CD14-positive monocyte (primary cell): Measurements from ENCODE around the gene ARHGAP40. TPM values are rescaled to one million over a fixed set of nuclear protein-coding genes. Genes with fewer than 3 reads are reported as not detected.

Source experiments
- DNase-seq, 3 donors: peaks; one replicate each; pipeline ENCODE4 v3.0.0-alpha.2; 2011 to 2022
- H2AFZ ChIP-seq: 2 replicates; pipeline ENCODE4 v1.6.0; 2012; ENCODE audit warnings: mild to moderate bottlenecking, low read depth, low read length, inconsistent platforms; ENCODE audit not compliant: insufficient read depth, poor library complexity, severe bottlenecking
- H3K27ac ChIP-seq, 2 donors: 1 replicate in 1 of 2; 2 replicates in 1 of 2; pipeline ENCODE4 v1.5.1; 2012 to 2013; ENCODE audit warnings: low read length in 2 of 2, control low read depth in 1 of 2, inconsistent platforms in 1 of 2, low read depth in 1 of 2, mild to moderate bottlenecking in 1 of 2
- H3K27me3 ChIP-seq, 2 donors: one replicate each; pipeline versions ENCODE4 v1.6.0 to v1.6.1; 2011 to 2013; ENCODE audit warnings: low read length in 2 of 2; ENCODE audit not compliant: control insufficient read depth in 2 of 2, insufficient read depth in 2 of 2
- H3K36me3 ChIP-seq, 2 donors: replicated peaks in 1 of 2; 1 replicate in 1 of 2; 2 replicates in 1 of 2; pipeline versions ENCODE4 v1.5.1 to v1.6.1; 2012 to 2013; ENCODE audit warnings: low read length in 2 of 2, control low read depth in 1 of 2, inconsistent platforms in 1 of 2, mild to moderate bottlenecking in 1 of 2; ENCODE audit not compliant: insufficient read depth in 2 of 2, control insufficient read depth in 1 of 2
- H3K4me1 ChIP-seq, 2 donors: 1 replicate in 1 of 2; 2 replicates in 1 of 2; pipeline versions ENCODE4 v1.5.1 to v1.6.1; 2012 to 2013; ENCODE audit warnings: low read length in 2 of 2, control low read depth in 1 of 2, inconsistent platforms in 1 of 2, mild to moderate bottlenecking in 1 of 2, moderate library complexity in 1 of 2; ENCODE audit not compliant: insufficient read depth in 2 of 2, control insufficient read depth in 1 of 2
- H3K4me2 ChIP-seq: replicated peaks from 2 replicates; pipeline ENCODE3; 2012; ENCODE audit warnings: low read length, moderate library complexity, mild to moderate bottlenecking; ENCODE audit not compliant: poor library complexity, severe bottlenecking; ENCODE audit errors: extremely low read depth
- H3K4me3 ChIP-seq, 3 experiments: fragments of 200-600 bp in 1 of 3; sonication (generic) in 1 of 3; replicated peaks in 1 of 3; 1 replicate in 2 of 3; 2 replicates in 1 of 3; pipeline ENCODE4 v1.5.1; 2011 to 2013; ENCODE audit warnings: low read length in 3 of 3, mild to moderate bottlenecking in 3 of 3, control low read depth in 2 of 3, low read depth in 2 of 3, inconsistent platforms in 1 of 3, moderate library complexity in 1 of 3
- H3K79me2 ChIP-seq: 2 replicates; pipeline ENCODE4 v1.6.0; 2012; ENCODE audit warnings: mild to moderate bottlenecking, control low read depth, inconsistent platforms, low read length, moderate library complexity; ENCODE audit not compliant: insufficient read depth
- H3K9ac ChIP-seq: 2 replicates; pipeline ENCODE4 v1.6.0; 2017; ENCODE audit warnings: low read length, mild to moderate bottlenecking; ENCODE audit not compliant: insufficient read depth, poor library complexity, severe bottlenecking
- H3K9me3 ChIP-seq, 2 donors: replicated peaks in 1 of 2; 1 replicate in 1 of 2; 2 replicates in 1 of 2; pipeline versions ENCODE4 v1.5.1 to v1.6.1; 2012 to 2013; ENCODE audit warnings: low read length in 2 of 2, control low read depth in 1 of 2; ENCODE audit not compliant: control insufficient read depth in 1 of 2, insufficient read depth in 1 of 2
- H4K20me1 ChIP-seq: 2 replicates; pipeline ENCODE4 v1.6.0; 2012; ENCODE audit warnings: mild to moderate bottlenecking, low read length, control low read depth, moderate library complexity; ENCODE audit not compliant: insufficient read depth
- H3K27ac Mint-ChIP-seq, 7 donors: one replicate each; pipeline ENCODE4 v1.8.0; 2020; ENCODE audit warnings: mild to moderate bottlenecking in 7 of 7, mixed read lengths in 7 of 7, moderate library complexity in 6 of 7, inconsistent platforms in 2 of 7
- H3K27me3 Mint-ChIP-seq, 3 donors: one replicate each; pipeline ENCODE4 v1.8.0; 2021 to 2022; ENCODE audit warnings: low read depth in 3 of 3, mild to moderate bottlenecking in 3 of 3, mixed read lengths in 3 of 3, moderate library complexity in 3 of 3, inconsistent platforms in 1 of 3
- H3K36me3 Mint-ChIP-seq, 2 donors: one replicate each; pipeline ENCODE4 v1.8.0; 2020; ENCODE audit warnings: mixed read lengths in 2 of 2, inconsistent platforms in 1 of 2, mild to moderate bottlenecking in 1 of 2
- H3K4me1 Mint-ChIP-seq: one replicate; pipeline ENCODE4 v1.8.0; 2020; ENCODE audit warnings: mild to moderate bottlenecking, mixed read lengths
- H3K4me3 Mint-ChIP-seq, 2 donors: one replicate each; pipeline ENCODE4 v1.8.0; 2020; ENCODE audit warnings: mild to moderate bottlenecking in 2 of 2, mixed read lengths in 2 of 2, moderate library complexity in 1 of 2
- H3K9me3 Mint-ChIP-seq, 7 donors: one replicate each; pipeline ENCODE4 v1.8.0; 2020 to 2022; ENCODE audit warnings: mixed read lengths in 7 of 7, mild to moderate bottlenecking in 6 of 7, moderate library complexity in 6 of 7, inconsistent platforms in 2 of 7
- WGBS: methylation state at CpG from one replicate; pipeline ENCODE4 v1.1.5; 2013; ENCODE audit warnings: missing lambda C conversion rate; ENCODE audit not compliant: insufficient coverage; 5-methylcytosine and 5-hydroxymethylcytosine counted together
- intact Hi-C, 2 donors: fragments of 100-400 bp; cut with micrococcal nuclease; formaldehyde crosslinking; loops; one replicate each; pipeline versions ENCODE4 v1.15.0 to v1.15.1; 2023
- polyA plus RNA-seq, 3 donors: library from polyadenylated mRNA; depleted of rRNA in 1 of 3; unstranded in 2 of 3; stranded (reverse) in 1 of 3; fragments of 300-500 nt in 2 of 3; fragments of >200 nt in 1 of 3; fragmentation: Illumina TruSeq in 2 of 3; gene quantifications; 1 replicate in 2 of 3; 2 replicates in 1 of 3; pipeline ENCODE4 v1.2.3, GENCODE V29; 2012 to 2021
- TF ChIP-seq, protein P1 (sequence below): fragments of 200-600 bp; IDR thresholded peaks from one replicate; pipeline ENCODE4 v1.8.0; 2022; ENCODE audit warnings: antibody characterized with exemption, mild to moderate bottlenecking

Gene ARHGAP40
- polyA plus RNA-seq, 3 donors: not detected

DNA sequence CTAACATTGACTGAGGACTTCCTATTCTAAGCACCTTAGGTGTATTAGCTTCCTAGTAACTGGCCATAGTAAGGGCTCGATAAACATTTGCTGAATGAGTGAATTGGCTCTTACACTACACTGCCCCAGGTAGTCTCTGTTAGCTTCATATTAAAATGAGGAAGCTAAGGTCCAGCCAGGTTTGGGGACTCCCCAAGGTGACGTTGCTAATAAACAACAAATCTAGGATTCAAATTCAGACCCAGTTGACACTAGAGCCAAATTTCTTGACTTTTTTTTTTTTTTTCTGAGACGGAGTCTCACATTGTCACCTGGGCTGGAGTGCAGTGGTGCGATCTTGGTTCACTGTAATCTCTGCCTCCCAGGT lies 16.2 kb downstream of the ARHGAP40 start:
- peaks cover 9 to 19% (median 18%) of the 10 kb centered on the region in 3 donors for H3K27me3 Mint-ChIP-seq
- intact Hi-C loops: no loop called here

DNA sequence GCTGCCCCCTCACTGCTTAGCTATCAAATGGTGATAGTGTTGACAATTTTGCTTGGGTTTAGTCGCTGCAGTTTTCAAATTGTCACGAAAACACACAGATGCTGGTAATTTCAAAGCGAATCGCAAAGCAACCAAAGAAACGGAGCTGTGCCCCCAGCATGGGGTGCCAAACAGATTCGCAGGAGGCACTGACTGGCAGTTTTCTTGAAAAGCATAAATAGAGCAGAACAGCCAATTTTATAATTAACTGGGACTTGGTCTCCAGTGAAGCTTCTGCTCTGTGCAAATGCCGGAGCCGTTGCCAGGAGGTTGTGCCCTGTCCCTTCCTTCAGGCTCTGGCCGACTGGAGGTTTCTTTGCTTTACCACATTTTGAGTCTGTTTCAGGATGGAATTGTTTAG lies 18.8 kb downstream of the ARHGAP40 start:
- DNase-seq: no peak
- H3K4me3 ChIP-seq: no peak overlapping the region
- no peak overlapping the region for H3K27ac ChIP-seq
- Mint-ChIP-seq H3K36me3 (no peaks in the 10 kb centered on the region), H3K27me3 (peaks cover 11 to 20% (median 16%) of the 10 kb centered on the region in 3 donors), H3K27ac (no peak overlapping the region), H3K4me3 (no peak overlapping the region), H3K4me1 (no peaks in the 10 kb centered on the region), H3K9me3 (peaks cover 2 to 10% (median 3%) of the 10 kb centered on the region in 7 donors)
- no peak overlapping the region for H3K9ac ChIP-seq
- peaks cover 3 to 13% of the 10 kb centered on the region in 2 donors for H3K27me3 ChIP-seq
- no peaks in the 10 kb centered on the region for H3K4me1 ChIP-seq
- H3K9me3 ChIP-seq: no peaks in the 10 kb centered on the region
- no peaks in the 10 kb centered on the region for H4K20me1 ChIP-seq
- no peak overlapping the region for H3K4me2 ChIP-seq
- 74% methylated on average over 9 of the region's 9 CpGs for WGBS
- TF ChIP-seq, protein P1, sequence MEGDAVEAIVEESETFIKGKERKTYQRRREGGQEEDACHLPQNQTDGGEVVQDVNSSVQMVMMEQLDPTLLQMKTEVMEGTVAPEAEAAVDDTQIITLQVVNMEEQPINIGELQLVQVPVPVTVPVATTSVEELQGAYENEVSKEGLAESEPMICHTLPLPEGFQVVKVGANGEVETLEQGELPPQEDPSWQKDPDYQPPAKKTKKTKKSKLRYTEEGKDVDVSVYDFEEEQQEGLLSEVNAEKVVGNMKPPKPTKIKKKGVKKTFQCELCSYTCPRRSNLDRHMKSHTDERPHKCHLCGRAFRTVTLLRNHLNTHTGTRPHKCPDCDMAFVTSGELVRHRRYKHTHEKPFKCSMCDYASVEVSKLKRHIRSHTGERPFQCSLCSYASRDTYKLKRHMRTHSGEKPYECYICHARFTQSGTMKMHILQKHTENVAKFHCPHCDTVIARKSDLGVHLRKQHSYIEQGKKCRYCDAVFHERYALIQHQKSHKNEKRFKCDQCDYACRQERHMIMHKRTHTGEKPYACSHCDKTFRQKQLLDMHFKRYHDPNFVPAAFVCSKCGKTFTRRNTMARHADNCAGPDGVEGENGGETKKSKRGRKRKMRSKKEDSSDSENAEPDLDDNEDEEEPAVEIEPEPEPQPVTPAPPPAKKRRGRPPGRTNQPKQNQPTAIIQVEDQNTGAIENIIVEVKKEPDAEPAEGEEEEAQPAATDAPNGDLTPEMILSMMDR: no peak
- no peaks in the 10 kb centered on the region for H3K36me3 ChIP-seq
- intact Hi-C loops: no loop called here
- no peaks in the 10 kb centered on the region for H3K79me2 ChIP-seq
- no peak overlapping the region for H2AFZ ChIP-seq

More for the DNA sequence above, 16.2 kb downstream of the ARHGAP40 start:
- Histone ChIP-seq H3K36me3 (no peaks in the 10 kb centered on the region), H3K27ac (no peak overlapping the region), H3K27me3 (peaks cover 3 to 13% of the 10 kb centered on the region in 2 donors), H3K4me2 (no peak overlapping the region), H3K79me2 (no peaks in the 10 kb centered on the region), H3K9ac (no peak overlapping the region), H2AFZ (no peak overlapping the region), H3K9me3 (no peaks in the 10 kb centered on the region), H4K20me1 (no peaks in the 10 kb centered on the region), H3K4me3 (no peak overlapping the region), H3K4me1 (no peaks in the 10 kb centered on the region)
- Mint-ChIP-seq H3K4me3 (no peak overlapping the region), H3K36me3 (no peaks in the 10 kb centered on the region), H3K9me3 (peaks cover 0 to 2% (median 0%) of the 10 kb centered on the region in 7 donors), H3K4me1 (no peaks in the 10 kb centered on the region), H3K27ac (no peak overlapping the region)
- DNase-seq: no peak
- TF ChIP-seq, protein P1: no peak
- WGBS: 92% methylated on average over 3 of the region's 4 CpGs
